Ascending aorta (tissue), 2 donors: ENCODE measurements around the gene OSCAR. TPM values are rescaled to one million over a fixed set of nuclear protein-coding genes. Genes with fewer than 3 reads are reported as not detected.

Experiments
- DNase-seq, 2 donors: peaks; one replicate each; pipeline ENCODE4 v3.0.0-alpha.2; 2019; ENCODE audit warnings: low spot score in 2 of 2
- H3K27ac ChIP-seq, 2 donors: fragments of 200-600 bp; sonication (generic); one replicate each; pipeline ENCODE4 v1.5.1; 2016 to 2017; ENCODE audit warnings: mild to moderate bottlenecking in 1 of 2
- H3K27me3 ChIP-seq: fragments of 200-600 bp; sonication (generic); one replicate; pipeline ENCODE4 v1.5.1; 2017
- H3K36me3 ChIP-seq, 2 donors: fragments of 200-600 bp; sonication (generic); one replicate each; pipeline ENCODE4 v1.5.1; 2016
- H3K4me1 ChIP-seq, 2 donors: fragments of 200-600 bp; sonication (generic); one replicate each; pipeline ENCODE4 v1.5.1; 2016 to 2017; ENCODE audit warnings: mild to moderate bottlenecking in 1 of 2
- H3K4me3 ChIP-seq, 2 donors: fragments of 200-600 bp; sonication (generic); one replicate each; pipeline ENCODE4 v1.5.1; 2016 to 2017; ENCODE audit warnings: mild to moderate bottlenecking in 1 of 2
- H3K9me3 ChIP-seq, 2 donors: fragments of 200-600 bp; sonication (generic); one replicate each; pipeline ENCODE4 v1.5.1; 2016
- intact Hi-C: fragments of 100-400 bp; cut with DNase I; formaldehyde crosslinking; loops from one replicate; pipeline ENCODE4 v1.15.1; 2023
- total RNA-seq: library from RNA; depleted of rRNA; stranded (reverse); fragments of >200 nt; gene quantifications from one replicate; pipeline ENCODE4 v1.1.0, GENCODE V29; 2016
- TF ChIP-seq, protein P1 (sequence below), 3 experiments: fragments of 200-600 bp in 2 of 3; fragments of 450-650 bp in 1 of 3; sonication (generic) in 2 of 3; IDR thresholded peaks; one replicate each; pipeline ENCODE4 v1.5.1; 2016 to 2019; ENCODE audit warnings: antibody characterized with exemption in 3 of 3, mild to moderate bottlenecking in 1 of 3, moderate library complexity in 1 of 3

OSCAR gene
- total RNA-seq, 1 donor from 2014 or later, result 13.6 TPM

DNA sequence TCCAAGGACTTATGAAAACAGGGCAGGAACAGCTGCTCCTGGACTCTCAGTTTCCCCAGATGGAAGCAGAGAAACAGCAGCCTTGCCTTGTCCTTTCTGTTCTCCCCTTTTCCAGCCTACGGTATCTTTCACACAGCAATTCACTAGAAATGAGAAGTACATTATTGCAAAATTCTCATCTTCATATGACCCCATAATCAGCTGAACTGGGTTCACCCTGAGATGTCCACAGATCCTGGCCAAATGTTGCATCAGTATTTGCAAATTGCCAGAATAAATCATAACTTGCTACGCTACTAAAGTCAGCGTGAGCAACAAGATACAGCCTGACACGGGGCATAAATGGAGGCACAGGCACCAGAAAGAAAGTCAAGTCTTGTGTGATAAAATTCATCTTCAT is 53.0 kb downstream of the OSCAR start:
- H3K4me1 ChIP-seq, result no peaks in the 10 kb centered on the region
- DNase-seq, result no peak
- no peak overlapping the region for H3K4me3 ChIP-seq
- intact Hi-C loops, result no loop called here
- no peaks in the 10 kb centered on the region for H3K36me3 ChIP-seq
- H3K27ac ChIP-seq, result no peak overlapping the region
- TF ChIP-seq, protein P1, sequence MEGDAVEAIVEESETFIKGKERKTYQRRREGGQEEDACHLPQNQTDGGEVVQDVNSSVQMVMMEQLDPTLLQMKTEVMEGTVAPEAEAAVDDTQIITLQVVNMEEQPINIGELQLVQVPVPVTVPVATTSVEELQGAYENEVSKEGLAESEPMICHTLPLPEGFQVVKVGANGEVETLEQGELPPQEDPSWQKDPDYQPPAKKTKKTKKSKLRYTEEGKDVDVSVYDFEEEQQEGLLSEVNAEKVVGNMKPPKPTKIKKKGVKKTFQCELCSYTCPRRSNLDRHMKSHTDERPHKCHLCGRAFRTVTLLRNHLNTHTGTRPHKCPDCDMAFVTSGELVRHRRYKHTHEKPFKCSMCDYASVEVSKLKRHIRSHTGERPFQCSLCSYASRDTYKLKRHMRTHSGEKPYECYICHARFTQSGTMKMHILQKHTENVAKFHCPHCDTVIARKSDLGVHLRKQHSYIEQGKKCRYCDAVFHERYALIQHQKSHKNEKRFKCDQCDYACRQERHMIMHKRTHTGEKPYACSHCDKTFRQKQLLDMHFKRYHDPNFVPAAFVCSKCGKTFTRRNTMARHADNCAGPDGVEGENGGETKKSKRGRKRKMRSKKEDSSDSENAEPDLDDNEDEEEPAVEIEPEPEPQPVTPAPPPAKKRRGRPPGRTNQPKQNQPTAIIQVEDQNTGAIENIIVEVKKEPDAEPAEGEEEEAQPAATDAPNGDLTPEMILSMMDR (IDR thresholded peaks at IDR 0.05), result no peak
- no peaks in the 10 kb centered on the region for H3K9me3 ChIP-seq
- no peaks in the 10 kb centered on the region for H3K27me3 ChIP-seq

DNA sequence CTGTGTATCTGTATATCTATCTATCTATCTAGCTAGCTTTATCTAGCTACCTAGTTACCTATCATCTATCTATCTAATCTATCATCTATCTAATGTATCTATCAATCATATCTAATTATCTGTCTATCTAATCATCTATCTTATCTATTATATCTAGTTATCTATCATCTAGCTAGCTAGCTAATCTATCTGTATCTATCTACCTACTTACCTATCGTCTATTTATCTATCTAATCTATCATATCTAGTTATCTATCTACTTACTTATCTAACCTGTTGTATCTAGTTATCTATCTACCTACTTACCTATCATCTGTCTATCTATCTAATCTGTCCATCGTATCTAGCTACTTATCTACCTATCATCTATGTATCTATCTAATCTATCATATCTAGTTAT is 54.8 kb downstream of the OSCAR start:
- intact Hi-C loops, result no loop called here
- H3K4me3 ChIP-seq, result no peak overlapping the region
- no peaks in the 10 kb centered on the region for H3K36me3 ChIP-seq
- TF ChIP-seq, protein P1 (IDR thresholded peaks at IDR 0.05), result no peak
- no peaks in the 10 kb centered on the region for H3K4me1 ChIP-seq
- no peak overlapping the region for H3K27ac ChIP-seq
- DNase-seq, result no peak
- no peaks in the 10 kb centered on the region for H3K9me3 ChIP-seq
- H3K27me3 ChIP-seq, result no peaks in the 10 kb centered on the region

Other genes starting within 250 kb of the OSCAR start
- 422 TPM for gene MYADM, start 232.9 kb downstream of the OSCAR start, total RNA-seq
- gene PRKCG, start 218.6 kb downstream of the OSCAR start, total RNA-seq, result not detected
- not detected for gene CACNG7, start 191.5 kb downstream of the OSCAR start, total RNA-seq
- 0.32 TPM for gene CACNG8, start 137.9 kb downstream of the OSCAR start, total RNA-seq
- not detected for gene CACNG6, start 109.2 kb downstream of the OSCAR start, total RNA-seq
- gene VSTM1, start 36.9 kb downstream of the OSCAR start, total RNA-seq, result not detected
- not detected for gene TARM1, start 19.4 kb downstream of the OSCAR start, total RNA-seq
- 12.5 TPM for gene NDUFA3, start 2.1 kb upstream of the OSCAR start, total RNA-seq
- 10.6 TPM for gene TFPT, start 14.9 kb upstream of the OSCAR start, total RNA-seq
- gene PRPF31, start 15.0 kb upstream of the OSCAR start, total RNA-seq, result 84.1 TPM
- gene CNOT3, start 37.0 kb upstream of the OSCAR start, total RNA-seq, result 69.1 TPM
- 2.7 TPM for gene LENG1, start 58.9 kb upstream of the OSCAR start, total RNA-seq
- 7.1 TPM for gene TMC4, start 72.4 kb upstream of the OSCAR start, total RNA-seq
- gene MBOAT7, start 88.8 kb upstream of the OSCAR start, total RNA-seq, result 56.1 TPM
- gene TSEN34, start 90.5 kb upstream of the OSCAR start, total RNA-seq, result 54.9 TPM
- 2,061 TPM for gene RPS9, start 100.1 kb upstream of the OSCAR start, total RNA-seq
- gene LILRB3, start 122.2 kb upstream of the OSCAR start, total RNA-seq, result 38.2 TPM
- gene LILRA6, start 142.0 kb upstream of the OSCAR start, total RNA-seq, result 25.1 TPM
- 38.2 TPM for gene LILRB5, start 156.5 kb upstream of the OSCAR start, total RNA-seq
- gene LILRB2, start 180.3 kb upstream of the OSCAR start, total RNA-seq, result 0.11 TPM
- gene LILRA5, start 212.4 kb upstream of the OSCAR start, total RNA-seq, result not detected
- not detected for gene LILRA4, start 238.4 kb upstream of the OSCAR start, total RNA-seq